GM18502 (cell line): ENCODE measurements around the gene ZNF772.

ENCODE experiments used
- ATAC-seq: cut with Tn5 transposase; IDR thresholded peaks from one replicate; pipeline ENCODE4 v1.9.1; 2021; ENCODE audit warnings: mild to moderate bottlenecking; ENCODE audit not compliant: unreplicated experiment, poor library complexity

ZNF772 gene

GRCh38 chr19:57436417-57436816 lies 40.9 kb downstream of the ZNF772 start:
- ATAC-seq = no peak

- ATAC-seq = peak; percentile 97
These were observed 42.0 kb downstream of the ZNF772 start, which contains the start of gene ZNF749 for GRCh38 chr19:57435062-57435978. Gene ZNF749 (plus strand): TSS chr19:57435325. CDS start chr19:57435579, 254 bp downstream.

GRCh38 chr19:57434386-57435061 lies 42.8 kb downstream of the ZNF772 start:
- peak; percentile 30 for ATAC-seq

GRCh38 chr19:57421037-57421436 lies 56.3 kb downstream of the ZNF772 start:
- no peak for ATAC-seq

- no peak for ATAC-seq
These were observed 57.9 kb downstream of the ZNF772 start for GRCh38 chr19:57419439-57419838.
